B cell (primary cell): ENCODE data around the gene MCEE. TPM values are rescaled to one million over a fixed set of nuclear protein-coding genes. Genes with fewer than 3 reads are reported as not detected.

Experiments
- ATAC-seq: fragments of 200-7000 bp; cut with Tn5 transposase; one replicate; pipeline ENCODE4 v1.10.0; 2021; ENCODE audit warnings: low read depth, mild to moderate bottlenecking, moderate number of reproducible peaks, moderate library complexity
- CTCF ChIA-PET: fragments of 350-600 bp; sonication (Branson Sonifier 250); formaldehyde crosslinking; loops from one replicate; lab custom pipeline; 2021; ENCODE audit warnings: antibody characterized with exemption, inconsistent platforms; lab: Charles Lee
- POLR2A ChIA-PET: fragments of 350-600 bp; sonication (Branson Sonifier 250); formaldehyde crosslinking; loops from one replicate; lab custom pipeline; 2021; ENCODE audit warnings: antibody characterized with exemption; lab: Charles Lee
- DNase-seq: peaks from one replicate; pipeline ENCODE4 v3.0.0; 2013
- H2AFZ ChIP-seq: 2 replicates; pipeline ENCODE4 v1.6.1; 2012; ENCODE audit warnings: mild to moderate bottlenecking, low read depth, low read length; ENCODE audit not compliant: insufficient read depth, poor library complexity, severe bottlenecking
- H3K27ac ChIP-seq, 2 donors: 1 replicate in 1 of 2; 2 replicates in 1 of 2; pipeline ENCODE4 v1.5.1; 2012 to 2013; ENCODE audit warnings: low read length in 2 of 2, mild to moderate bottlenecking in 2 of 2, moderate library complexity in 1 of 2
- H3K27me3 ChIP-seq, 4 experiments: fragments of 200-600 bp in 1 of 4; sonication (generic) in 1 of 4; replicated peaks in 1 of 4; 1 replicate in 2 of 4; 2 replicates in 2 of 4; pipeline versions ENCODE4 v1.6.1 to v1.7.0; 2013 to 2016; ENCODE audit warnings: low read length in 3 of 4, mild to moderate bottlenecking in 2 of 4, mixed read lengths in 1 of 4, moderate library complexity in 1 of 4; ENCODE audit not compliant: insufficient read depth in 4 of 4, control insufficient read depth in 3 of 4; ENCODE audit errors: control extremely low read depth in 1 of 4
- H3K36me3 ChIP-seq, 2 experiments: replicated peaks in 1 of 2; 1 replicate in 1 of 2; 2 replicates in 1 of 2; pipeline versions ENCODE4 v1.6.1 to v1.7.1; 2013; ENCODE audit warnings: low read length in 1 of 2; ENCODE audit not compliant: insufficient read depth in 2 of 2, control insufficient read depth in 1 of 2; ENCODE audit errors: control extremely low read depth in 1 of 2, extremely low read depth in 1 of 2
- H3K4me1 ChIP-seq, 2 donors: fragments of 200-600 bp in 1 of 2; sonication (generic) in 1 of 2; 1 replicate in 1 of 2; 2 replicates in 1 of 2; pipeline versions ENCODE4 v1.5.1 to v1.6.1; 2013 to 2017; ENCODE audit warnings: low read length in 2 of 2; ENCODE audit not compliant: control insufficient read depth in 2 of 2, insufficient read depth in 2 of 2
- H3K4me2 ChIP-seq: replicated peaks from 2 replicates; pipeline ENCODE3; 2012; ENCODE audit warnings: mild to moderate bottlenecking, low read depth, low read length; ENCODE audit not compliant: poor library complexity, severe bottlenecking
- H3K4me3 ChIP-seq, 5 experiments: fragments of 200-600 bp in 1 of 5; sonication (generic) in 1 of 5; 1 replicate in 3 of 5; 2 replicates in 2 of 5; pipeline versions ENCODE4 v1.5.1 to v1.7.0; 2011 to 2016; ENCODE audit warnings: low read length in 4 of 5, mild to moderate bottlenecking in 4 of 5, low read depth in 2 of 5, control low read depth in 1 of 5, moderate library complexity in 1 of 5; ENCODE audit not compliant: insufficient read depth in 1 of 5; ENCODE audit errors: control extremely low read depth in 1 of 5, extremely low read depth in 1 of 5
- H3K79me2 ChIP-seq: fragments of 200-600 bp; sonication (generic); one replicate; pipeline ENCODE4 v1.6.0; 2016; ENCODE audit warnings: low read length; ENCODE audit not compliant: control insufficient read depth, insufficient read depth
- H3K9ac ChIP-seq: fragments of 200-600 bp; sonication (generic); 2 replicates; pipeline ENCODE4 v1.6.1; 2017; ENCODE audit warnings: mild to moderate bottlenecking, low read length, moderate library complexity
- H3K9me3 ChIP-seq, 3 donors: one replicate each; pipeline versions ENCODE4 v1.6.1 to v1.7.1; 2013; ENCODE audit warnings: low read length in 2 of 3; ENCODE audit not compliant: control insufficient read depth in 2 of 3, insufficient read depth in 1 of 3; ENCODE audit errors: control extremely low read depth in 1 of 3
- H4K20me1 ChIP-seq: 2 replicates; pipeline ENCODE4 v1.6.0; 2012; ENCODE audit warnings: mild to moderate bottlenecking, low read length; ENCODE audit not compliant: insufficient read depth, control insufficient read depth, poor library complexity, severe bottlenecking
- H3K27ac Mint-ChIP-seq: one replicate; pipeline ENCODE4 v1.8.0; 2021; ENCODE audit warnings: mixed read lengths
- H3K27me3 Mint-ChIP-seq: one replicate; pipeline ENCODE4 v1.8.0; 2021; ENCODE audit warnings: mixed read lengths
- H3K4me1 Mint-ChIP-seq: one replicate; pipeline ENCODE4 v1.8.0; 2021; ENCODE audit warnings: mixed read lengths
- H3K4me3 Mint-ChIP-seq: one replicate; pipeline ENCODE4 v1.8.0; 2021; ENCODE audit warnings: mixed read lengths
- H3K9me3 Mint-ChIP-seq: one replicate; pipeline ENCODE4 v1.8.0; 2022; ENCODE audit warnings: mixed read lengths; ENCODE audit not compliant: insufficient read depth
- EZH2 ChIP-seq: IDR thresholded peaks from 2 replicates; pipeline ENCODE4 v1.6.1; 2012; ENCODE audit warnings: borderline replicate concordance, low read depth, mild to moderate bottlenecking, moderate library complexity, low read length; ENCODE audit not compliant: insufficient read depth, poor library complexity, severe bottlenecking
- WGBS: methylation state at CpG from one replicate; pipeline ENCODE4 v1.1.5; 2013; ENCODE audit warnings: missing lambda C conversion rate; ENCODE audit not compliant: insufficient coverage; 5-methylcytosine and 5-hydroxymethylcytosine counted together
- intact Hi-C: fragments of 100-400 bp; cut with micrococcal nuclease; formaldehyde crosslinking; loops from one replicate; pipeline ENCODE4 v1.10.0; 2022
- polyA plus RNA-seq: library from polyadenylated mRNA; depleted of rRNA; stranded (reverse); fragments of >200 nt; gene quantifications from 2 replicates; pipeline ENCODE4 v1.2.3, GENCODE V29; 2012
- total RNA-seq, 2 donors: library from RNA; stranded (reverse); fragments of 120-200 nt in 1 of 2; gene quantifications; 1 replicate in 1 of 2; 2 replicates in 1 of 2; pipeline versions ENCODE4 v1.2.3 to v1.2.4, GENCODE V29; 2013 to 2022
- TF ChIP-seq, protein P1 (sequence below): fragments of 200-600 bp; IDR thresholded peaks from one replicate; pipeline ENCODE4 v1.8.0; 2022; ENCODE audit warnings: antibody characterized with exemption, mild to moderate bottlenecking

Gene MCEE
- total and polyA plus RNA-seq, 2 donors (not counting 1 experiment from before 2014, with no cell fraction given), result 13.1 to 17.6 TPM

DNA sequence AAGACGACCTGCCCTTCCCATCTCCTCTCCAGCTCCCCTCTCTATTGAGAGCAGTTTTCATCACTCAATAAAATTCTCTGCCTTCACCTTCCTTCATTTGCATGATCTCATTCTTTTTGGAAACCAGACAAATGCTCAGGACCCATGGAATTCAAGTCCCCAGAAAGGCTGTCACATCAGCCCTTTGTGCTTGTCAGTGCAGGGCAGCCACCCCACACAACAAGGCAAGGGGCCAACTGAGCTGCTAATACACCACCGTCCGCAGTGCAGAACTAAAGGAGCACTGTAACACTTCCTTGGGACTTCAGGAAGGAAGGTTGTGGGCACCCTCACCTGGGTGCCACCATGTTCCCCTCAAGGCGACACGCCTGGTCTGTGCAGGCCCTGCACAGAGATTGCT, 26.2 kb downstream of the MCEE start:
- Mint-ChIP-seq H3K9me3 (no peaks in the 10 kb centered on the region), H3K27ac (no peak overlapping the region), H3K27me3 (peaks cover 5% of the 10 kb centered on the region), H3K4me3 (no peak overlapping the region), H3K4me1 (no peaks in the 10 kb centered on the region)
- no peak overlapping the region for H2AFZ ChIP-seq
- H3K4me2 ChIP-seq, result no peak overlapping the region
- H3K79me2 ChIP-seq, result no peaks in the 10 kb centered on the region
- no peak for TF ChIP-seq EZH2
- TF ChIP-seq, protein P1, sequence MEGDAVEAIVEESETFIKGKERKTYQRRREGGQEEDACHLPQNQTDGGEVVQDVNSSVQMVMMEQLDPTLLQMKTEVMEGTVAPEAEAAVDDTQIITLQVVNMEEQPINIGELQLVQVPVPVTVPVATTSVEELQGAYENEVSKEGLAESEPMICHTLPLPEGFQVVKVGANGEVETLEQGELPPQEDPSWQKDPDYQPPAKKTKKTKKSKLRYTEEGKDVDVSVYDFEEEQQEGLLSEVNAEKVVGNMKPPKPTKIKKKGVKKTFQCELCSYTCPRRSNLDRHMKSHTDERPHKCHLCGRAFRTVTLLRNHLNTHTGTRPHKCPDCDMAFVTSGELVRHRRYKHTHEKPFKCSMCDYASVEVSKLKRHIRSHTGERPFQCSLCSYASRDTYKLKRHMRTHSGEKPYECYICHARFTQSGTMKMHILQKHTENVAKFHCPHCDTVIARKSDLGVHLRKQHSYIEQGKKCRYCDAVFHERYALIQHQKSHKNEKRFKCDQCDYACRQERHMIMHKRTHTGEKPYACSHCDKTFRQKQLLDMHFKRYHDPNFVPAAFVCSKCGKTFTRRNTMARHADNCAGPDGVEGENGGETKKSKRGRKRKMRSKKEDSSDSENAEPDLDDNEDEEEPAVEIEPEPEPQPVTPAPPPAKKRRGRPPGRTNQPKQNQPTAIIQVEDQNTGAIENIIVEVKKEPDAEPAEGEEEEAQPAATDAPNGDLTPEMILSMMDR, result no peak
- no peaks in the 10 kb centered on the region for H4K20me1 ChIP-seq
- no peak for DNase-seq
- WGBS, result 100% methylated on average over 3 of the region's 5 CpGs
- intact Hi-C loops, result no loop called here
- ChIA-PET CTCF (interaction anchor here (0.8 kb wide), 1 partner anchor 13 kb away, joined by 7 read pairs; no protein-coding TSS in a partner anchor), POLR2A (no interaction called here)
- no peak overlapping the region for H3K27ac ChIP-seq
- peaks cover 2% of the 10 kb centered on the region in 2 experiments for H3K36me3 ChIP-seq
- ATAC-seq, result no peak
- no peaks in the 10 kb centered on the region for H3K4me1 ChIP-seq
- H3K9me3 ChIP-seq, result peaks cover 0 to 1% (median 0%) of the 10 kb centered on the region in 3 donors
- no peak overlapping the region for H3K9ac ChIP-seq
- H3K4me3 ChIP-seq, result no peak overlapping the region
- H3K27me3 ChIP-seq, result peaks cover 0 to 1% (median 0%) of the 10 kb centered on the region in 4 experiments

DNA sequence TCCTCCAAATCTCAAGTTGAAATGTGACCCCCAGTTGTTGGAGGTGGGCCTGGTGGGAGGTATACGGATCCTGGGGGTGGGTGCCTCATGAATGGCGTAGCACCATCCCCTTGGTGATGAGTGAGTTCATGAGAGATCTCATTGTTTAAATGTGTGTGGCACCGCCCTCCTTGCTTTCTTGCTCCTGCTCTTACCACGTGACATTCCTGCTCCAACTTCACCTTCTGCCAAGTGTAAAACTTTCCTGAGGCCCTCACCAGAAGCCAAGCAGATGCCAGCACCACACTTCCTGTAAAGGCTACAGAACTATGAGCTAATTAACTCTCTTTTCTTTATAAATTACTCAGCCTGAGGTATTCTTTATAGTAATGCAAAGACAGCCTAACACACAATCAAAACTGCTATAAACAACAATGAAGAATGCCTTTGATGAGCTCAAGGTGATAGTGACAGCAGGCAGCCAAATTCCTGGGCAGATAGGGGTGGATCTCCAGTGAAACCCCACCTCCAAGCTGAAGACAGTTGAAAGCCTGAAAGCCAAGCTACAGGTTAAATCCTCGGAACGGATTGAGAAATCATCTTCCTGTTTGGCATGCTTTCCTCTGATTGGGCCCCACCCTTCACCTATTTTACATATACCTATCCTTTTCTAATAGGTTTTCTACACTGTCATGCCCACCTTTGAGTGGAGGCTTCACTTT, 26.9 kb downstream of the MCEE start:
- Histone ChIP-seq H3K4me2 (no peak overlapping the region), H3K4me1 (no peaks in the 10 kb centered on the region), H3K9ac (no peak overlapping the region), H3K27me3 (peaks cover 0 to 2% (median 0%) of the 10 kb centered on the region in 4 experiments), H3K27ac (no peak overlapping the region), H3K36me3 (no peaks in the 10 kb centered on the region), H2AFZ (no peak overlapping the region), H3K9me3 (peaks cover 0 to 1% (median 0%) of the 10 kb centered on the region in 3 donors), H3K79me2 (no peaks in the 10 kb centered on the region), H4K20me1 (no peaks in the 10 kb centered on the region), H3K4me3 (no peak overlapping the region)
- POLR2A ChIA-PET, result no interaction called here
- no peaks in the 10 kb centered on the region for H3K4me1 Mint-ChIP-seq
- H3K9me3 Mint-ChIP-seq, result no peaks in the 10 kb centered on the region
- no peak for ATAC-seq
- peaks cover 5% of the 10 kb centered on the region for H3K27me3 Mint-ChIP-seq
- 61% methylated on average over 4 of the region's 6 CpGs for WGBS
- intact Hi-C loops, result no loop called here
- no peak overlapping the region for H3K27ac Mint-ChIP-seq
- no peak for TF ChIP-seq EZH2
- TF ChIP-seq, protein P1, result no peak
- CTCF ChIA-PET, result interaction anchor here (0.8 kb wide), 1 partner anchor 13 kb away, joined by 7 read pairs; no protein-coding TSS in a partner anchor
- DNase-seq, result no peak
- no peak overlapping the region for H3K4me3 Mint-ChIP-seq
